ENCODE measurements around the gene SIX1.

The SIX1 gene

DNA sequence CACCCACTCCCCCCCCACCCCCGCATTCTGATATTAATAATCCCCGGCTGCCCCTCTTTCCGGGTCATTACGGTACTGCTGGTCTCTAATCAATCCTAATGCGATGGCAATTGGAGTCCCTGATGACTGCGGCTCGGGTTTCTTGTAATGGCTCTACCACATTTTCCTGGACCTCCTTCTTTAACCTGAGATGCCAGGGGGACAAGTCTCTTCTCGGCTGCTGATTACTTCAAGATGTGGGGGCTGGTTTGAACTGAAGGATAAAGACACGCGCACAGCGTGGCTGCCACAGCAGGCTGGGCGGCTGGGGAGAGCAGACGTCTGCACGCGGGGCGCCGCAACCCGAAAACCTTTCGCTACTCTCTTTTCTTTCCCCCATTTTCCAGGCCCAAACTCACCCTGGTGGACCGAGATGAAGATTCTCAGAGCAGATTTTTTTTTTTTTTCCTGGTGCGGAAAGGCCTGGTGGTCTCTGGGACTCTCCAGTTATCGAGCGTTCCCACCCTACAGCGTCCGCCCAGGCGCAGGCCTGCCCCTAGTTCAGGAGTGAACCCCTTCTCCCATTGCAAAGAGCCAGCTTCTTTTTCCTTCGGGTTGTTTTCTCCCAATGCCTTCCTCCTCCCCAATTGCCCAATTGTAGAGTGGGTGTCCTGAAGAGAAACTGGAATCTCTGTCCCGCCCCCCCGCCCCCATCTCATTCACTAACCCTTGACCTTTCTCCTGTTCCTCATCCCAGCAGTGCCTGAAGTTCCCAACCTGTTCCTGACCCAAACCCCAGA lies 6.0 kb upstream of the SIX1 start:
- no peak for DNase-seq (ENCODE audit: low read depth, low spot score)

DNA sequence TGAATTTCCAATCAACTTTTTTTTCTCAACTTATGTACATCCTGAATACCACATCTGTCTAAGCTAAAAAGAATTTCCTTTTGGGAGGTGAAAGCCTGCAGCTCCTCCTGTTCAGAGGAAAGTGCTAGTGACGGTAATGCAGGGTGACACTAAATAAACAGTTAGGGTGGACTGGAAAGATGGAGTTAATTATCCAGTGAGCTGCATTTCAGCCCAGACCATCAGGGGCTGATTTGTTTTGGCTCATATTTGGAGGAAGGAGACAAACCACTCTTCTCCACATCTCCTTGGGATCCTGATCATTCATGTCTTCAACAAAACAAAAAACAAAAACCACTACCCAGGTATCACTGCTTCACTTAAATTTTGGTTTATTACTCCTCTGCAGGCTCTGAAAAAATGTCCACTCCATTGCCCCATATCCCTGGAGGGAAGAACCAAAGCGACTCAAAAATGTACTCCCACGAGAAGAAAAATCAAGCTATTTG lies 5.1 kb upstream of the SIX1 start:
- no peak for DNase-seq (ENCODE audit: low read depth, low spot score)

DNA sequence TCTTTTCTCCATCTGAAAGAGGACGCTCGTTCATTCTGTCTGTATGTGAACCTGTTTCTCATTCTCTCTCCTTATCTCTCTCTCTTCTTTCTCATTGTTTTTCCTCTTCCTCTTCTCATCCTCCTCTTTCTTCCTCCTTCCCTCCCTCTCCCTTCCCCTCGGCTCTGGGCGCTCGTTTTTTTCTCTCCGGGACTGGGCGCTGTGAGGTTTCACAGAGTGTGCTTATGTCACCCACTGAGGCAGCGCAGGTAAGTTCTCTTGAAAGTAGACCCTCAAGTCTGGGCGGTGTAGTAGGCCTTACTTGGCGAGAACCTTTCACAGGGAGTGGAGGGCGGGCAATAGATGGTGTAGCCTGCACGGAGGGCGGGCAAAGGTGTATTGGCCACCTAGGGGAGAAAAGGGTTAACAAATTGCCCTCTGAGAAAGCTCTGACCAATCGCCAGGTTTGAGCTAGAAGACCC lies 4.5 kb upstream of the SIX1 start:
- no peak for DNase-seq (ENCODE audit: low read depth, low spot score)

DNA sequence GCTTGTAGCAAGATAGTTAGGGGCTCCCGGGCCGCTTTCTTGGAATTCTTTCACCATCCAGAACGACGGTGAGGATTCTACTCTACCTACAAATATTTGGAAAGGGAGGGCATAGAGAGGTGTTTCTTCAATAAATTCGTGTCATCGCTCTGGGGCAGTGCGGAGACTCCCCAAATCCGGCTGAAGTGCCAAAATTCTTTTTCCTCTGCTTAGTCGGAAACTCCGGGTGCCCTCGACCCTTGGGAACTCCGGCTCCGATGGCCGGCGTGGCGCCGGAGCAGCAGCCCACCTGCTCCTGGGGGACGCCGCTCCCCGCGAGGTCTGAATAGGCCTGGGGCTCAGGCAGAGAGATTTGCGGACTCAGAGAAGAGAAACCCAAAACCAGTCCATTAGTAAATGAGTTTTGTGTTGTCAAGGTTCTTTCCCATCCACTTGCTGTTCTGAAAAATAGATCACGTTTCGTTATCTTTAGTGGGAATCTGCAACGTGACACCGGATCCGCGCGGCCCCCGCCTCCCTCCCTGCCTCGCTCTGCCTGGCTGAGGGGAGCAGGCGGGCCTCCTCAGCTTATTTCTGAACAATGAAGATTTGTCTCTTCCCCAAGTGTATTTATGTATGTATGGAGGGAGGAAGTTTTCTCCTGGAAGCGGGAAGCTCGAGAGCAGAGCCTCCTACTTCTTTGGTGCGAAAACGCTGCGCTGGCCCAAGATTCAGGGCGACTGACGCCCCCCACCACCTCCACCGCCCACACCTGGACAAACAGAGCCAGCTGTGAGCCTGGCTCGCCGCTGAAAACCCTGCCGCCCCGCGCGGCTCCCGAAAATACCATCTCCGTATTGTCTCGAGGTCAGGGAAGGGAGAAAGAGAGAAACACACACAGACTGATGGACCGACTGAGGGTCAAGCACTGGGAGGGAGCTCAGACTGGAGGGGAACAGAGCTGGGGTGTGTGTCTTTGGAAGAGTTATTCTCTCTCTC lies 3.7 kb upstream of the SIX1 start:
- no peak for DNase-seq (ENCODE audit: low read depth, low spot score)

DNA sequence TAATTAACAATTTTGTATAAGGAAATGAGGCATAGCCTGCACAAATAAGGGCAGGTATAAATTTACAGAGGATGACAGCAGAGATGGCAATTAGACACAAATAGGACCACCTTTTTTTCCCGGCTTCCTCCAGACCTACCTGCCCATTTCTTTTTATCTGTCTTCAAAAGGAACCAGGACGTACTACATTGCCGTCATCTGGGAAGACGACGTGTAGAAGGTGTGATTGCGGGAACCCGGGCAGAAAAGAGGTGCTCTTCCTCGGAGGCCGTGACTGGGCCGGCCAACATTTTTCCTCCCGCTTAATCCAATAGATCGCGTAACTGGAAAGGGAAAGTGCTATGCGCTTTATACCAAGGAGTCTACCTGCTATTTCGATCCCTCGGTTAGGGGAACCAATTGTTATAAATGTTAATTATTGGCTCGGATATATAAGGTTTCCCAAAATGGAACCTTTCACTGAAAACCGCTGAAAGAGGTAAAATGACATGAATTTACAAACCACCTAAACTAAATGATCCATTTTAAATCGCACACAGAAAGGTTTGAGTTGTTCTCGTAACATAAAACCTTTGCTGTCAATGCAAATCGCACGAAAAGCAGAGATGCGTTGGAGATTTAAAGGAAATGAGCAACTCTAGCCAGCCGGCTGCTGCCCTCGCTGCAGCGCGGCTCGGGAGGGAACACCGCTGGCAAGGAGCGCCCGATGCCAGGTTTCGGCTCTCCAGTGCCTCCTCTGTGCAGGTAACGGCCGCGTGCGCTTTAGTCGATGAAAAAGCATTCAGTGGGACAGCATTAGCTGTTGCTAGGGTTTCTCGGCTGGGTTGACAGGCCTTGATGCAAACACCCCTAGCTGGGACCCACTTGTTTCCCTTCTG lies 2.8 kb upstream of the SIX1 start:
- no peak for DNase-seq (ENCODE audit: low read depth, low spot score)

DNA sequence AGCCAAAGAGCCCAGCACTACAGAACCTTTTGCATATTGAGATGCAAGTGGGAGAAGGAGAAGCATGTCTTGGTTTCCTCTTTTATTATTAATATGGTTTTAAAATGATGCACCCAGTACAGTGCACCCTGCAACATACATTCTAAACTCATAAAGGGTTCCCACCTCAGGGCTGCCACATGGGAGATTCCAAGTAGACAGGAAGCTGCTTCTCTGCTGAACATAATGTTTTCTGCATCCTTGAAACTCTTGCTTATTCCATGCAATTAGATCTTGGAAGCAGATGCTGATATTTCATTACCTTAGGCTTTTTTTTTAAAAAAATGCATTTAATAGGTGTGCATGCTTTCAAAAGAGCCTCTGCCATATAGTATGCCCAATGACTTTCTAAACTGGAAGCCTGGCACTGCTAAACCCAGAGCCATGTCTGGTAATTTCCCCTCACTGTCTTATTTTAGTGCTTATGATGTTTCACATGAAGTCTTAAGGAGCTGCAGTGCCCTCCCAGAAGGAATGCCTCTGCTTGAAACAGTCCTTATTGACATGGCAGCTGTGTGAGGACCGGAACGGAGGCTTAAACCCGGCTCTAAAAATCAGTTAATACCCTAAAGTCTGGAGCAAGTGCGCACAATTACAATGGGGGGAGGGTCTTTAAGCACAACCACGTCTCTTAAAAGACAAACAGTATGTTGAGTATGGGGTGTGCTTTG lies 2.0 kb upstream of the SIX1 start:
- DNase-seq (ENCODE audit: low read depth, low spot score), result no peak

DNA sequence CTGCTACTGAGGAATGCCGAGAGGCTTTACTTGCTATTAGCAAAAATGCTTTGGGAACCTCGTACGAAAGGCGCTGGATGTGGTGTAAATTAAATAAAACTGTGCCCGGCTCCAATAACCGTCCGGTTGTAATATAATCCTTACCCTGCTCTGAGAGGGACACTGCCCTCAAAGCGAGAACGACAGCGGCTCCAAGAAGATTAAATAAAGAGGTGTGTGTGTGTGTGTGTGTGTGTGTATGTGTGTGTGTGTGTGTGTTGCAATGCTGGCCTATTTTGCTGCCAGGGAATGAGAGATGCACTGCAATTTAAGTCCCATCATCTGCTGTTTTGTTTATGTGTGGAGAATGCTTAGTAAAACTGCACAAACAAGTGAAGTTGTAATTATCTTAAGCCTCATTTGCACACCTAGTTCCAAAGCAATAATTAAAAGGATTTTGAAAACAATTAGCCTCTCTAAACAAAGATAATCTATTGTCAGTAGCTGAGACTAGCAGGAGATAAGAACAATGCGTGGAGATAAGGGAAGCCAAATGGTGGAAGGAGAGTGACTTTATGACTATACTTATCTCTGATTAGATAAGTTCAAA lies 1.2 kb upstream of the SIX1 start:
- DNase-seq (ENCODE audit: low read depth, low spot score), result no peak

DNA sequence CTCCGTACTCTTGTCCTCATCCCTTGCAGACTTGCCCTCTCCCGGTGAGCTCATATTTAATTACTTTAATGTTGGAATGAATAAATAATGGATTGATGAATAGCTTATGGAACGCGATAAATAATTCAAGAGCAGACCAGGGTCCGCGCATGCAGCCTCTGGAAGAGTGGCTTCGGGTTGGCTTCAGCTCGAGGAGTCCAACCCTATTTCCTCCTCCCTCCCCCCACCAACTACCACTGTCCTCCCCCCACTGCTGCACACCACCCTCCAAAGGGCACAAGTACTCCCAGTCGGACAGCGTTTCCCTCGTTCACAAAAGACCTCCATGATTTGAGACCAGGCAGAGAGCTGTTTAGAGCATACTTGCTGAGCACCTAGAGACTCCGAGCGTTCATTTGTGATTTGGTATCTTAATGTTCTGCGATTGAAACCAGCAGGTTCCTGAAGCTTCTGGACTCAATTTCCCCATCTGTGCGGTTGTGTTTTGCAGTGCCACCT lies 647 bp upstream of the SIX1 start:
- DNase-seq (ENCODE audit: low read depth, low spot score), result no peak

DNA sequence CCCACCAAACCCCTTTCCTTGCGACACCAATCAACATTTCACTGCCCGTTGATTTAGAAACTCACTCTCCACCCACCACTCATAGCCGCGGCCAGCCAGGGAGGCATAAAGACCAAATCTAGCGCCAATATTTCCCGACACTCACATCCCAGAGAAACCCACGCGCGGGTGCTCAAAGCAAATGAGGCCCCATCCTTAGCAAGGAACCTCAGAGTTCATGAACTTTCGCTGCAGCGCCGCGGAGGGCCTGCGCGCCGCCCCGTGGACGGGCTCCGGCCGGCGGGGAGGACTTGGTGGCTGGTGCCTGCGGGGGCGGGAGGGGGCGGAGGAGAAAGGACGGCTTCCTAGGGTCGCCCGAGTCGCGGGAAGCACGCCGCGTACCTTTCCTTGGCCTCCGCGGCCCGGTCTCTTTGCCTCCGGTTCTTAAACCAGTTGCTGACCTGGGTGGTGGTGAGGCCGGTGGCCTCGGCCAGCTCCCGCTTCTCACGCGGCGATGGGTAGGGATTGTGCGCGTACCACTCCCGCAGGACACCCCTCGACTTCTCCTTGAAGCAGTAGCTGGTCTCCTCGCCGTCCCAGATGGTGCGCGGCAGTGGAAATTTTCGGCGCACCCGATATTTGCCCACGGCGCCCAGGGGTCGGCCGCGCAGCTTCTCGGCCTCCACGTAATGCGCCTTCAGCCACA lies 886 bp downstream of the SIX1 start:
- no peak for DNase-seq (ENCODE audit: low read depth, low spot score)

DNA sequence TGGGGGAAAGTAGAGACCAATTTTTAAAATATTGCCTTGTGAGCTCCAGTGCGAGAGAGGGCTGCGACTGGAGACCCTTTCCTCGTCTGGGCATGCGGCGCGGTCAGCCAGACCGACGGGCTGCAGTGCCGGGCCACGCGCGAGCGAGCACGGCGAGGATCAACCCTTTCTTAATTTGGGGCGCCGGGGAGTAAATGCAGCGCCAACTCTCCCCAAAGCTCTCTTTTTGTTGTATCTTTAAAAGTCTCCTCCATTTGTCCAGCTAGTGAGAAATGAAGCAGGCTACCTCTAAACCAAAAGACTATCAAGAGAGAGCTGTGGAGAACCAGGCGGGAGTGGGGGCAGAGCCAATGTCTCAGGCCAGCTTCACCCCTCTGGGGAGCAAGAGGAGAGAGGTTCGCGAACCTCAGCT lies 1.4 kb downstream of the SIX1 start:
- DNase-seq (ENCODE audit: low read depth, low spot score), result no peak

DNA sequence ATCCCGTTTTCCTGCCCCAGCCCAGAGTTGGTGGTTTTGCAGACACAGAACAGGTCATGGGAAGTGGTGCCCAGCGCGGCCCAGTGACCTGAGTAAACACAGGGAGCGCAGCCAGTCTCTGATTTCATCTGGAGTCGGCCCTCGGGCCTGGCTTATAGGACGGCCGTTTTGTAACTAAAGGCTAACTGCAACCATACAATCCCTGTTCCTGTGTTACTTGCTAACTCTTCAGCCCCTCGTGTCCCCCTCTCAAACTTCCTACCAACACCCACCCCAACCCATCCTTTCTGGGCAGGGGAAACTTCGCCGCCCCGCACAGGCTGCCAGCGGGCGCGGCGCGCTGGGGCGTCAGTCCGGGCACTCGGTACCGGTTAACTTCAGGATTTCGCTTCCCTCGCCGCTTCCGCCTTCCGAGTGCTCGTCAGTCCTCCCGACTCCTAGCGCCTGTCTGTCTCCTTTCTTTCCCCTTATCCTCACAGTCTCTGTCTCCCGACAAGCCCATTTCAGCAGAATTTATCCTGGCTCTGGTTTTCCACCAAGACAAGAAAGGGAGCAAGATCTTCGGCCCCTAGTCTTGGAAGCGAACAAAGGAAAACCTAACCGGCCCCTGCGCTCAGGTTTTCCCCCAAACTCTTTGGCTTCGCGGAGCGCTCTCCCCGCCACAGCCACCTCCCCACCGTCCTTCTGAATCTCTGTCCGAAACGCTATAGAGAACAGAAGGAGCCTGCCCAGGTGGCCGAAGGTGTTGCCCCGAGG lies 2.0 kb downstream of the SIX1 start:
- no peak for DNase-seq (ENCODE audit: low read depth, low spot score)

DNA sequence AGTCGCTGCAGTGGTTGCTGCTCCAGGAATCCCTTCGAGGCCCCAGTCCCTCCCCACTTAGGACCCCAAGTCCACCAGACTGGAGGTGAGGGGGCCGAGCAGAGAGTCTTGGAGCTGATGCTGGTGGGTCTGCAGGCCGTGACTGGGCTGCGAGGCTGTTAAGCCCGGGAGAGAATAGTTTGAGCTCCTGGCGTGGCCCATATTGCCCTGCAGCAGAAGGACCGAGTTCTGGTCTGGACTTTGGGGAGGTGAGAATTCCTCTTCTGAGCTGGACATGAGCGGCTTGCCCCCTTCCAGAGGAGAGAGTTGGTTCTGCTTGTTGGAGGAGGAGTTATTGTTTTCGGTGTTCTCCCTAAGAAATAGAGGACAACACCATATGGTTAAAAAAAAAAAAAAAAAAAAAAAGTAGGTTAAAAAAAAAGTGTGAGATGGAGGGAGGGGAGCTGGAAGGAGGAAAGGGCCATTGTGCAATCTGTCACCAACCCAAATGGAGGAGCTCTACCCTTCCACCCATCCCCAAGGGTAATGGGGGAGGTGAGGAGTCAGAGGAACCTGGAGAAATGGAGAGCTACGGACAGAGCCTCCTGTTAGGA lies 3.0 kb downstream of the SIX1 start:
- DNase-seq (ENCODE audit: low read depth, low spot score), result no peak

DNA sequence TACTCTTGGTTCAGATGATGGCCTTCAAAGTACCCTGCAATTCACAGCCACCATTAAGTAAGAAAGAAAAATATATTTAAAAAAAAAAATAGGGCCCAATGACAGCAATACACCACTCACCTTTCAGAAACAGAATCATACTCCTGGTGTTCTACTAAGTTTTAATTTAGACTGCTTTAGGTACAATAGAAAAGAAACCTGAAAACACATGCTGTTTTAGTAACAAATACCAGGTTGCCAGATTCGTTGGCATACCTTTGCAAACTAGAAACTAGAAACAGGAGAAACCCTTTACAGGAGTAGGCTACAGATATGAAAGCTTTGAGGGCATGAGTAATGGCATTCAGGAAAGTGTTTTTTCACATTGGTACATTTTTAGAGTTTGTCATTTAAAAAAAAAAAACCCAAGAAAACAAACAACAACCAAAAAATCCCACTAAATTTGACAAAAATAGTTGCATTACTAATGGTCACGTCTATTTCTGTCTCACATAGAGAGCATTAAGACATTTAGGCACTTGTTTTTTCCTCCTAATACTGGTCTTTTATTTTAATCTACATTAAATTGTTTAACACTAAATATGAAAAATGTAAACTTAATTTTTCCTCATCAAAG lies 4.0 kb downstream of the SIX1 start:
- DNase-seq (ENCODE audit: low read depth, low spot score), result no peak

DNA sequence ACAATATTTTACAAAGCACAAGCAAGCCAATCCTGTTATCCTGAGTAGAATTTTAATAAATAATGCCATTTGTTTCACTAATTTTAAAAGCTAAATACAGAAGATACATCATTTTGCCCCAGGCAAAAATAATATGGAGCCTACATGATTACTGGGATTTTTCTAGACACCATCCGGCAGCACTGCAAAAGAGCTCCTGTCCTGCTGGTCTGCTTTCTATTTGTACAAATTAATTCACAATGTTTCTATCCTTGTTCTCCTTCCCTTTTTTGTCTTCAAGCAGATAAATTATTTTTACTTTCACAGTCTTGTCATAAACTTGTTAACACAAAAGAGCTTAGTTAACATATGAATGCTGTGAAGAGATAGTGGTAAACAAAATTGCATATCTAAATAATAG lies 4.6 kb downstream of the SIX1 start:
- DNase-seq (ENCODE audit: low read depth, low spot score), result no peak

DNA sequence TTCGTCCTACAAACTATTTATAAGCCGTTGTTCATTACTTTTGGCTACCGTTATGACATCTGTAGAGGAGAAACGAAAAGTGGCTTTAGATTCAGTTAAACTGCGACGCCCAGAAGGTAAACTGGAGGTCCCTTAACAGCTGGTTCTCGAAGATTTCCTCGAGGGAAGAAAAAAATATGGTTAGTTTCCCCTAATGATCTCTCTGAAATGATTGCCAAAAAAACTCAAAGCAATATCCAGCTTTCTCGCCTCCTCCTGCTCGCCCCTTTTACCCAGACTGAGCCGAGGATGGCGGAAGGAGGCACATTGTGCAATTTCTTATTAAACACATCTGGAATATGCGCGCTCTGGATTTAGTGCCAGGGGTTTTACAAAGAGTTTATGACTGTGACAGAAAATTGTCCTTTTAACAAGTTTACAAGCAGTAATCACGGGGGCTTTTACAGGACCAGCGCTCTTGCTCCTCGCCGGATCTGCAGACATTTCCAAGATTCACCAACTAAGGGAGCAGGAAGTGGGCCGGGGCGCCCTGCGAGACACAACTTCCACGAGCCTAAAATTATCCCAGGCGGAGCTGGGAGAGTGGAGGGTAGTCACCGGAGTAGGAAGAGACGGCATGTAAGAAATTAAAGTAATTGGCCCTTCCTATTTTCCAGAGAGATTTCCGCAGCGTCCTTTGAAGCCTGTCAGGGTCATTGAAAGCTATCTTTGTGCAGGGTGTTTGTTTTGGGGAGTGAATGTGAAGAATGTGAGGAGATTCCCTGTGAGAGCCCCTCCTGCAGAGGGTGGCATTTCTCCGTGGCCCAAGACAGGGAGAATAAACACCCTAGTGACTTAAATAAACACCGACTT lies 5.6 kb downstream of the SIX1 start:
- DNase-seq (ENCODE audit: low read depth, low spot score), result no peak

DNA sequence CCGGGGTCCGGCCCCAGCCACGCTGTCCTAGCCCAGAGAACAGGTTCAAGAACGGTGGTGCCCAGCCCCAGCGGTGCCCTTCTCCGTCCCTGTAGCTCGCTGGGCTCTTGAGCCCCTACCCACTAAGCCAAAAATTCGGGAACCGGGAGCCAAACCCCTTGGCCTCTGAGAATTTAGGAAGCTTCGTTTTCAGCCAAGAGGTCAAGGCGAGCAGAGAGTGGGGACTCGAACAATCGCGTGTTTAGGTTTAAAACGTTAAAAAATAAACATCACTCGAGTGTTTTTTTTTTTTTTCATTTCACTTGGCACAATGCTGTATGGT lies 6.2 kb downstream of the SIX1 start:
- no peak for DNase-seq (ENCODE audit: low read depth, low spot score)

Data from activated naive CD8-positive, alpha-beta T cell treated with anti-CD3 and anti-CD28 coated beads, Interleukin-2, amount 50 U/mL, for 16 hours (primary cell).